Amygdala (tissue), 56 donors: ENCODE results near the gene ZNF695.
A peak's percentile ranks its signal among the peaks of the same experiment; 100 is the strongest.
"Not testable (repeated sequence)": the region's sequence is repeated elsewhere in the genome, so short reads cannot be mapped to it uniquely, and the experiment has no call there.

ENCODE experiments used
- DNase-seq, 56 donors: peaks; one replicate each; lab custom pipeline; 2025; lab: John Stamatoyannopoulos, UW

The ZNF695 gene

DNA sequence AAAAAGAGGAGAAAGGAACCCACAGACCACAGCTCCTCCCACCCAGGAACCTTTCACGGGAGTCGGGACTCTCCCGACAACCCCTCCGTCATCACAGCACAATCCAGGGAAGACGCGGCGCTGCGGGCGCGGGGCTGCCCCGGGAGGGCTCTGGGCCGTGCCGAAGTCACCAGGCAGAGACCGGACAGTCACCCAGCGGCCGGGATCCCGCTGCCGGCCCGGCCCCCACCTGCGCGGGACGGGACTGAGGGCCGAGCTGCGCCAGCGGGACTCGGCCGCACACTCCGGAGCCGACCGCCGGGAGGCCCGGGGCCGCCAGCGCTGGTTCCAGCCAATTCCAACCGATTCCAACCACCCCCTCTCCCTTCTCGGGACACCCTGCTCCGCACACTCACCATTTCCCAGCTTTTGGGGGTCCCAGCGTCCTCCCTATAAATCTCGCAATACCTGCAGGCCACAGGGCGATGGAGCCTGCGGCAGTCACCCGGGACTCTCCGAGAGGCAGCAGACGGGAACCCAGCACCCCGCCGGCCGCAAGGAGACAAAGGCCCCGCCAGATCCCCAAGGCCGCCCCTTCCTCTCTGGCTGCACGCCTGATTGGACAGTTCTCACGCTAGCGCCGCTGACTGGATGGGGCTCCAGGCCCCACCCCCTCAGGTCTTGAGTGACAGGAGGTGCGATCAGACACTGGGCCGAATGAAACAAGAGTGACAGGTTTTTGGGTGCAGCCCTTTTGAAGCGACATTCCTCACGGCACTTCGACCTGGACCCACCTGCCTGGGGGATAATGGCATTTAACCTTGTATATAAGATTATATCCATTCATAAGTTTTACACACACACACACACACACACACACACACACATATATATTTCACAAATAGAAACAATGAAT lies at the start of gene ZNF695:
Gene ZNF695, minus strand, starts transcription at position 547 of the 895 bp plus-strand sequence. Its CDS starts 149 bp downstream, at position 398.
- DNase-seq: peak in 54 of 56 donors; percentile 1 to 85 (median 58)

DNA sequence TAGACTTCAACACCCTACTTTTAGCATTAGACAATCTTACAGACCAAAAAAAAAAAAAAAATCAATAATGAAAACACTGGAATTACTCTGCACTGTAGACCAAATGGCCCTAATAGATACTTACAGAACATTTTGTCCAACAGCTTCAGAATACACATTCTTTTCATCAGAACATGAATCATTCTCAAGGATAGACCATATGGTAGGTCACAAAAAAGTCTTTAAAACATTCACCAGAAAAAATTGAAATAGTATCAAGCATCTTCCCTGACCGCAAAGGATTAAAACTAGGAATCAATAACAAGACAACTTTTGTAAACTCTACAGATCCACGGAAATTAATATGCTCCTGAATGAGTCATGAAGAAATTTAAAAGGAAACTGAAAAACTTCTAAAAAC lies 48.2 kb upstream of the ZNF695 start:
- DNase-seq: peak in 1 of 56 donors; percentile 4

DNA sequence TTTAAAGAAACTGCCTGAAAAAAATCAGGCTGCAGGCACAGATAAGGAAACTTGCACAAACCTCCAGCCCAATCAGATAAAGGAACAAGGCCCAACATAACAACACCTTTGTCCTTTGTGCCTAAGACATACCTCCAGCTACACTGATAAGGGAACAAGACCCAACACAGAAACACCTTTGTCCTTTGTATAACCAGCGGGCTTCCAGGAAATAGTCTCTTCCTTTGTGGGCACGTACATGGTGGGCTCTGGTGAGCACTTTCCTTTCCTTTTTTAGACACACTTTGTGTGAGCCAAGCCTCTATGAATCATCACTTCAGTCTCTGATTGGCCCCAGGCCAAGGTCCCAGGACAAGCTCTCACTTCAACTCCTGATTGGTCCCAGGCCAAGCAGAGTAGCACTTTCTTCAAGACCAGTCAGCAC lies 47.1 kb upstream of the ZNF695 start:
- no peak for DNase-seq

DNA sequence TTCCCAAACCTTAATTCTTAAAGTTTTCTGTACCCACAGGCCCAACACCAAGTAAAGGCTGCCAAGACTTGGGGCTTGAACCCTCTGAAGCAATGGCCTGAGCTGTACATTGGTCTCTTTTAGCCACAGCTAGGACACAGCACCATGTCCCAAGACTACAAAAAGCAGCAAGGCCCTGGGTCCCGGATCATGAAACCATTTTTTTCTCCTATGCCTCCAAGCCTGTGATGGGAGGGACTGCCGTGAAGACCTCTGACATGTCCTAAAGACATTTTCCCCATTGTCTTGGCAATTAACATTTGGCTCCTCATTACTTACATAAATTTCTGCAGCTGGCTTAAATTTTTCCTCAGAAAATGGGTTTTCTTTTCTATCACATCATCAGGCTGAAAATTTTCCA lies 39.8 kb upstream of the ZNF695 start:
- no peak for DNase-seq

DNA sequence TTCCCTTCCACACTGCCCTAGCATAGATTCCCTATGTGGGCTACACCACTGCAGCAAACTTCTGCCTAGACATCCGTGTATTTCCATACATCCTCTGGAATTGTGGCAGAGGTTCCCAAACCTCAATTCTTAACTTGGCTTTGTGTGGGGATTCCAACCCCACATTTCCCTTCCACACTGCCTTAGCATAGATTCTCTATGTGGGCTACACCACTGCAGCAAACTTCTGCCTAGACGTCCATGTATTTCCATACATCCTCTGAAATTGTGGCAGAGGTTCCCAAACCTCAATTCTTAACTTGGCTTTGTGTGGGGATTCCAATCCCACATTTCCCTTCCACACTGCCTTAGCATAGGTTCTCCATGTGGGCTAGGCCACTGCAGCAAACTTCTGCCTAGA lies 39.4 kb upstream of the ZNF695 start:
- no peak for DNase-seq

DNA sequence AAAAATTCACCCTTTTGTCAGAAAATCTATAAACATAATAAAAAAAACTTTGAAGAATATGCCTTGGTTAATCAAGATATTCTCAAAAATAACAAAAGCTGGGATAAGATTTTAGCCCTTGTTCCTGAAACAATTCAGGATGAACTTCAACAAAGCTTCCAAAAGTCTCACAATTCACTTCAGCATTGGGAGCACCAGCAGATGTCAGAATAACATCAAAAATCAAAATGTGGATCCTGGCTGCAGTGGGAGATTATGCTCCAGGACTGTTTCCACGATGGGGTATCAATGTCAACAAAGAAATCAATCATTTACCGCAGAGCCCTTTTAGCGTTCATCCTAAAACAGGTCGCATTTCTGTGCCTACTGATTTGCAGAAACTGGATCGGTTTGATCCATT lies 35.5 kb upstream of the ZNF695 start:
- no peak for DNase-seq

DNA sequence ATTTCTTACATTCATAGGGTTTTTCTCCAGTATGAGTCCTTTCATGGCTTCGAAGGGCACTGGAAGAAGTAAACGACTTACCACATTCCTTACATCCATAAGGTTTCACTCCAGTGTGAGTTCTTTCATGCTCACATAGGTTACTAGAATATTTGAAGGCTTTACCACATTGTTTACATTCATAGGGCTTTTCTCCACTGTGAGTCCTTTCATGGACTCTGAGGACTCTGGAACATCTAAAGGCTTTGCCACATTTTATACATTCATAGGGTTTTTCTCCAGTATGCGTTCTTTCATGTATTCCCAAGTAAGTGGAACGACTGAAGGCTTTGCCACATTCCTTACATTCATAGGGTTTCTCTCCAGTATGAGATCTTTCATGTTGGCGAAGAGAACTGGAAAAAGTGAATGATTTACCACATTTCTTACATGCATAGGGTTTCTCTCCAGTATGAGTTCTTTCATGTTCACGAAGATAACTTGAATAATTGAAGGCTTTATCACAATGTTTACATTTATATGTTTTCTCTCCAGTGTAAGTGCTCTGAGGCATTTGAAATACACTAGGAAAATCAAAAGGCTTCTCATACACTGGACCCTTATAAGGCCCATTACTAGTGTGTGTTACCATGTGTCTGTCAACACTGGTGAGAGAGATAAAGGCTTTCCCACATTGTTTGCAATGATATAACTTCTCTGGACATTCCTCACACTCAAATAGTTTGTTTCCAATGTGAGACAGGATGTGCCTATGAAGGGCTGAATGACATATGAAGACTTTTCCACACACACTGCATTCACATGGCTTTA lies 29.9 kb upstream of the ZNF695 start:
- no peak for DNase-seq

DNA sequence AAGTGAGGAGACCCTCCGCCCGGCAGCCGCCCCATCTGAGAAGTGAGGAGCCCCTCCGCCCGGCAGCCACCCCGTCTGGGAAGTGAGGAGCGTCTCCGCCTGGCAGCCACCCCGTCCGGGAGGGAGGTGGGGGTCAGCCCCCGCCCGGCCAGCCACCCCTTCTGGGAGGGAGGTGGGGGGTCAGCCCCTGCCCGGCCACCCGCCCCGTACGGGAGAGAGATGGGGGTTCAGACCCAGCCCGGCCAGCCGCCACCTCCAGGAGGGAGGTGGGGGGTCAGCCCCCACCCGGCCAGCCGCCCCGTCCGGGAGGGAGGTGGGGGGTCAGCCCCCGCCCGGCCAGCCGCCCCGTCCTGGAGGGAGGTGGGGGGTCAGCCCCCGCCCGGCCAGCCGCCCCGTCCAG lies 24.4 kb upstream of the ZNF695 start:
- not testable (repeated sequence) for DNase-seq

DNA sequence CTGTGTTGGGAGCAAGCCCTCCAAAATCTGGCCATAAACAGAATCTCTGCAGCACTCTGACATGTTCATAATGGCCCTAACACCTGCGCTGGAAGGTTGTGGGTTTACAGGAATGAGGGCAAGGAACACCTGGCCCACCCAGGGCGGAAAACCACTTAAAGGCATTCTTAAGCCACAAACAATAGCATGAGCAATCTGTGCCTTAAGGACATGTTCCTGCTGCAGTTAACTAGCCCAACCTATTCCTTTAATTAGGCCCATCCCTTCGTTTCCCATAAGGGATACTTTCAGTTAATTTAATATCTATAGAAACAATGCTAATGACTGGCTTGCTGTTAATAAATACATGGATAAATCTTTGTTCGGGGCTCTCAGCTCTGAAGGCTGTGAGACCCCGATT lies 16.8 kb upstream of the ZNF695 start:
- DNase-seq: not testable (repeated sequence)

DNA sequence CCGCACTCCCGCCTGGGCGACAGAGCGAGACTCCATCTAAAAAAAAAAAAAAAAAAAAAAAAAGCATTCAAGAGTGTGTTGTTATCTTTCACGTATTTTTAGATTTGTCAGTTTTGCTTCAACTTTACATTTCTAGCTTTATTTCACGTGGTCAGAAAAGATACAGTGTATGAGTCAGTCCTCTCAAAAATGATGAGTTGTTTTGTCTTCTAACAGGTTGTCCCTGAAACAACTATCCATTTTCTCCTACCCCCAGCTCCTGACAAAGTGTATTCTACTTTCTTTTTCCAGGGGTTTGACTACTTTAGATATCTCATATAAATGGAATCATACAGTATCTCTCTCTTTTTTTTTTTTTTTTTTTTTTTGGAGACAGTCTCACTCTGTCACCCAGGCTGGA lies 5.5 kb upstream of the ZNF695 start:
- DNase-seq: no peak

DNA sequence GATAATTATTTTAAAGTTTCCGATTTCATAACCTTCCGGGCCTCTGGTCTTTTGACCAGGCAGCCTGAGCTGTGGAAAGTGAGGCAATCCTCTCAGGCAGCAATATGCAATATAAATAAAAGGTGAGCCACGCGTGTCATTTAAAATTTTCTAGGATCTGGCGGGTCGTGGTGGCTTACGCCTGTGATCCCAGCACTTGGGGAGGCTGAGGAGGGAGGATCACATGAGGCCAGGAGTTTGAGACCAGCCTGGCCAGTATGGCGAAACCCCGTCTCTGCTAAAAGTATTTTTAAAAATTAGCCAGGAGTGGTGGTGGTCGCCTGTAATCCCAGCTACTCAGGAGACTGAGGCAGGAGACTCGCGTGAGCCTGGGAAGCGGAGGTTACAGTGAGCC lies 546 bp upstream of the ZNF695 start:
- DNase-seq: no peak

DNA sequence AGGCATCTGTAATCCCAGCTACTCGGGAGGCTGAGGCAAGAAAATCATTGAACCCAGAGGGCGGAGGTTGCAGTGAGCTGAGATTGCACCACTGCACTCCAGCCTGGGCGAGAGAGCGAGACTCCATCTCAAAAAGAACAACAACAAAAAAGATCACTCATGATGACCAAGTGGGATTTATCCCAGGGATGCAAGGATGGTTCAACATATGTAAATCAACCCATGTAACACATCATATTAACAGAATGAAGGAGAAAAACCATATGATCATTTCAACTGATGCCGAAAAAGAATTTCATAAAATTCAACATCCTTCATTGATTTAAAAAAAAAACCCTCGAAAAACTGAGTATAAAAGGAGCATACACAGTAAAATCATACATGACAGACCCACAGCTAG lies 3.8 kb downstream of the ZNF695 start:
- not testable (repeated sequence) for DNase-seq

DNA sequence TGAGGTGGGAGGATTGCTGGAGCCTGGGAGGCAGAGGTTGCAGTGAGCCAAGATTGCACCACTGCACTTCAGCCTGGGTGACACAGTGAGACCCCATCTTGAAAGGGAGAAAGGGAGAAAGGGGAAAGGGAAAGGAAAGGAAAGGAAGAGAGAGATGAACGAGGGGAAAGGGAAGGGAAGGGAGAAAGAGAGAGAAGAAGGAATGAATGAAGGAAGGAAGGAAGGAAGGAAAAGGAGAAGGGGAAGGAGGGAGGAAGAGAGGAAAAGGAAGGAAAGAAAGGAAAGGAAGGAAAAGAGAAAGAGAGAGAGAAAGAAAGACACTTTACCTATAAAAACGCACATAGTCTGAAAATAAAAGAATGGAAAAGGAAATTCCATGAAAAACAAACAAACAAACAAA lies 18.0 kb downstream of the ZNF695 start:
- no peak for DNase-seq

DNA sequence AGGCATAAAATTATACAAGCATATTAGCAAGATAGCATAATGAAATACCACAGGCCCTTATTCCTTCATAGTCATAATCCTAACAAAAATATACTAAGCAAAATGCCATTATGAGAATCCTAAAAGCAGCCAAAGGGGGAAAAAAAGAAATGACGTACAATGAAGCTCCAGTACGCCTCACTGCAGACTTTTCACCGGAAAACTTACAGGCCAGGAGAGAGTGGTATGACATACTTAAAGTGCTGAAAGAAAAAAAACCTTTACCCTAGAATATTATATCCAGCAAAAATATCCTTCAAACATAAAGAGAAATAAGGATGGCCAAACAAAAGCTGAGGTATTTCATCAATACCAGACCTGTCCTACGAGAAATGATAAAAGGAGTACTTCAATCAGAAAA lies 19.5 kb downstream of the ZNF695 start:
- DNase-seq: no peak

DNA sequence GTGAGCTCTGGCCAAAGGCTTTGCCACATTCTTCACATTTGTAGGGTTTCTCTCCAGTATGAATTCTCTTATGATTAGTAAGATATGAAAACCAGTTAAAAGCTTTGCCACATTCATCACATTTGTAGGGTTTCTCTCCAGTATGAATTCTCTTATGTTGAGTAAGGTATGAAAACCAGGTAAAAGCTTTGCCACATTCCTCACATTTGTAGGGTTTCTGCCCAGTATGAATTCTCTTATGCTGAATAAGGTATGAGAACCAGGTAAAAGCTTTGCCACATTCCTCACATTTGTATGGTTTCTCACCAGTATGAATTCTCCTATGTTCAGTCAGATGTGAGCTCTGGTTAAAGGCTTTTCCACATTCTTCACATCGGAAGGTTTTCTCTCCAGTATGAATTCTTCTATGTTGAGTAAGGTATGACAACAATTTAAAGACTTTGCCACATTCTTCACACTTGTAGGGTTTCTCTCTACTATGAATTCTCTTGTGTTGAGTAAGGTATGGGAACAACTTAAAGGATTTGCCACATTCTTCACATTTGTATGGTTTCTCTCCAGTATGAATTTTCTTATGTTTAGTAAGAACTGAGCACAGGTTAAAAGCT lies 20.7 kb downstream of the ZNF695 start:
- no peak for DNase-seq

DNA sequence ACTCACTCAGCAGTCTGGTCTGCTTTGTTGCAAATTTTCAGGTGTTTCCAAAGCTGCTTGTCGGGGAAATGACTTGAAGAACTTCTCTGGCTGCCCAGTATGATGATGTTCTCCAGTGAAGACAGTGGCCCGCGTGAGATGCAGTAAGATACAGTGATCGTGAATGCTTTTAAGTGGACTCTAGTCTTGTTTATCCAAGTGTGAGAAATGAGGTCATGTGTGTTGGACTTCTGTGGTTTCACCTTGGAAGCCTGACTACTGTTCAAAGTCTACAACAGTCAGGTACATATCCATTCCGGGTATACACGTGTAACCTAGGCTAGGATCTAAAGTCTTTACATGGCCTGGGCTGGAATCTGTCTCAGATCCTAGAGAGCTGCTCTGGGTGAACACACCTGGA lies 29.1 kb downstream of the ZNF695 start:
- DNase-seq: no peak

DNA sequence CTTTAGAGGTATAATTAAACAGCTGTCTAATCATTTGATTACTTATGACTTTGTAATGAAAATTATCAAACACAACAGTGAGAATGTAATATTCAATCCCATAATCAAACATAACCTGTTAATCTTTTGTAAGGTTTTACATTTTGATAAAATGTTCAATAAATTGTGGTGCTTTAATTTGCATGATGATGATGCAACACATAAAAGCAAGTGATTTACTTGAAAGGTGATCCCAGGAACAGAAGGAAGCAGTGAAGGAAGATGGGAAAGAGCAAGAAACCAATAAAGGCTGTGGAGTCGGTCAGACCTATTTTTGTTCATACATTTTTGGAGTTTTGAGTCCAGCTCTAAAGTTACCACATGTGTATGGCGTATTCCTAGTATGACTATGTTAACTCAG lies 29.6 kb downstream of the ZNF695 start:
- DNase-seq: no peak

DNA sequence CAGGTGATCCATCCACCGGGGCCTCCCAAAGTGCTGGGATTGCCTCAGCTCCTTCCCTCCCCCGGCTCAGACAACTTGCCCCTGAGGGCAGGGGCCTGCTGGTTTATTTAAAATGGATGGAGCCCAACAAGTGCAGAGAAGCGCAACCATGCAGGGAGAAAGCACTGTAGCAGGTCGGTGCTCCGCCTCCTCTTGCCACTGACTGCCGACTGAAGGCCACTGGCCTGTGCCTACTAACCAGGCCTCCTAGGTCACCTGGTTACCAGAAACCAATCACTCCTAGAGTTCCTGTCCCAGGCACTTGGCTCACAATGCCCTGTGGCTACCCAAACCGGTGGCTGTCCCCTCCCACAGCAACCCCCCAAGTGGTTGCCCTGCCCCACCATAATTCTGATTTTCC lies 35.9 kb downstream of the ZNF695 start:
- DNase-seq: no peak

DNA sequence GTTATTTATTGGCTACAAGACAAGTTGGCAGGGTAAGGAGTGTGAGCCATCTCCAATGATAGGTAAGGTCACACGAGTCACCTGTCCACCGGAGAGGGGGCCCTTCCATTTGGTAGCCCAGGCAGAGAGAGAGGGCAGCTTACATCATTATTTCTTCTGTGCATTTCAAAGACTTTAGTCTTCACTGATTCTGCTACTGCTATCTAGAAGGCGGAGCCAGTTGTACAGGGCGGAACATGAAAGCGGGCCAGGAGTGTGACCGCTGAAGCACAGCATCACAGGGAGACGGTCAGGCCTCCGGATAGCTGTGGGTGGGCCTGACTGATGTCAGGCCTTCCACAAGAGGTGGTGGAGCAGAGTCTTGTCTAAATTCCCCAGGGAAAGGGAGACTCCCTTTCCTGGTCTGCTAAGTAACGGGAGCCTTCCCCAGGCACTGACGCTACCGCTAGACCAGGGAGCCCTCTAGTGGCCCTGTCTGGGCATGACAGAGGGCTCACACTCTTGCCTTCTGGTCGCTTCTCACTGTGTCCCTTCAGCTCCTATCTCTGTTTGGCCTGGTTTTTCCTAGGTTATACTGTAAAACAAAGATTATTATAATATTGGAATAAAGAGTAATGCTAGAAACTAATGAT lies 36.7 kb downstream of the ZNF695 start:
- peak in 21 of 56 donors; percentile 1 to 58 (median 8) for DNase-seq

DNA sequence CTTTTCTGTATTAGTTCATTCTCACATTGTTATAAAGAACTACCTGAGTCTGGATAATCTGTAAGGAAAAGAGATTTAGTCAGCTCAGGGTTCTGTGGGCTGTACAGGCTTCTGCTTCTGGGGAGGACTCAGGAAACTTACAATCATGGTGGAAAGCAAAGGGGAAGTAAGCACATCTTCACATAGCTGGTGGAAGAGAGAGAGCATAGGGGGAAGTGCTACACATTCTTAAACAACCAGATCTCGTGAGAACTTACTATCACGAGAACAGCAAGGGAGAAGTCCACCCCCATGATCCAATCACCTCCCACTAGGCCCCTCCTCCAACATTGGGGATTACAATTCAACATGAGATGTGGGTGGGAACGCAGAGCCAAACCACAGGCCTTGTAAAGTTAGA lies 38.2 kb downstream of the ZNF695 start:
- DNase-seq: no peak

DNA sequence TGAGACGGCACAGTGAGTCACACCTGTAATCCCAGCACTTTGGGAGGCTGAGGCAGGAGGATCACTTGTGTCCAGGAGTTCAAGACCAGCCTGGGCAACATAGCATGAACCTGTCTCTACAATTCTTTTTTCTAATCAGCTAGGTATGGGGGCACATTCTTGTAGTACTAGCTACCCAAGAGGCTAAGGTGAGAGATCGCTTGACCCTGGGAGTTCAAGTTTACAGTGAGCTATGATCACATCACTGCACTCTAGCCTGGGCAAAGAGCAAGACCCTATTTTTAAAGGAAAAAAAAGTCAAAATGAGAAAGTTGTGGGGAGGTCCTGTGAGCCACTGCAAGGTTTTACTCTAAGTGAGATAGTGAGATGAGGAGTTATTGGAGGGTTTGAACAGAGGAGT lies 41.4 kb downstream of the ZNF695 start:
- DNase-seq: no peak
